Stimulated activated CD8-positive, alpha-beta memory T cell treated with anti-CD3 and anti-CD28 coated beads, Interleukin-7, amount 100 ng/mL, for 4 hours (primary cell): Measurements from ENCODE around the gene HHIPL1.

Source experiments
- DNase-seq, 2 donors: peaks; one replicate each; pipeline ENCODE4 v3.0.0-alpha.2; 2020; ENCODE audit warnings: low read depth in 2 of 2

Gene HHIPL1

GRCh38 chr14:99689266-99690236 is 44.6 kb downstream of the HHIPL1 start:
- DNase-seq, result no peak

GRCh38 chr14:99690636-99691035 is 45.7 kb downstream of the HHIPL1 start:
- no peak for DNase-seq

GRCh38 chr14:99691111-99691885 is 46.4 kb downstream of the HHIPL1 start:
- no peak for DNase-seq

- no peak for DNase-seq
Observed at GRCh38 chr14:99693918-99694317, 49.0 kb downstream of the HHIPL1 start.

- DNase-seq, result no peak
Observed at GRCh38 chr14:99696929-99697328, 52.0 kb downstream of the HHIPL1 start.

GRCh38 chr14:99698236-99698635 is 53.3 kb downstream of the HHIPL1 start:
- DNase-seq, result no peak

GRCh38 chr14:99698642-99699041 is 53.7 kb downstream of the HHIPL1 start:
- no peak for DNase-seq

- no peak for DNase-seq
Observed at GRCh38 chr14:99699085-99699760, 54.3 kb downstream of the HHIPL1 start.

- no peak for DNase-seq
Observed at GRCh38 chr14:99699861-99700260, 54.9 kb downstream of the HHIPL1 start.

- no peak for DNase-seq
Observed at GRCh38 chr14:99700379-99700778, 55.5 kb downstream of the HHIPL1 start.

GRCh38 chr14:99701260-99701659 is 56.3 kb downstream of the HHIPL1 start:
- no peak for DNase-seq

GRCh38 chr14:99702115-99702514 is 57.2 kb downstream of the HHIPL1 start:
- no peak for DNase-seq

GRCh38 chr14:99703381-99703780 is 58.5 kb downstream of the HHIPL1 start:
- DNase-seq, result no peak

- no peak for DNase-seq
Observed at GRCh38 chr14:99704037-99704436, 59.1 kb downstream of the HHIPL1 start.

GRCh38 chr14:99706107-99706900 is 61.4 kb downstream of the HHIPL1 start:
- no peak for DNase-seq

GRCh38 chr14:99707420-99707819 is 62.5 kb downstream of the HHIPL1 start:
- no peak for DNase-seq

- DNase-seq, result no peak
Observed at GRCh38 chr14:99707921-99708320, 63.0 kb downstream of the HHIPL1 start.

- DNase-seq, result no peak
Observed at GRCh38 chr14:99708449-99708848, 63.5 kb downstream of the HHIPL1 start.

- DNase-seq, result no peak
Observed at GRCh38 chr14:99713972-99714371, 69.0 kb downstream of the HHIPL1 start.

GRCh38 chr14:99715266-99716000 is 70.5 kb downstream of the HHIPL1 start:
- DNase-seq, result no peak
